IPS DF 19.7 (cell line): ENCODE results near the gene VWA8.
"Not testable (repeated sequence)": the region's sequence is repeated elsewhere in the genome, so short reads cannot be mapped to it uniquely, and the experiment has no call there.

Experiments
- DNase-seq: peaks from one replicate; pipeline ENCODE4 v3.0.0-alpha.2; 2013; ENCODE audit warnings: low read depth, low spot score

VWA8 gene

GRCh38 chr13:41851351-41851750, 109.6 kb downstream of the VWA8 start:
- DNase-seq, result no peak

GRCh38 chr13:41848435-41849255, 112.3 kb downstream of the VWA8 start:
- no peak for DNase-seq

- DNase-seq, result no peak
These were observed 113.7 kb downstream of the VWA8 start for GRCh38 chr13:41847216-41847615.

- DNase-seq, result no peak
These were observed 118.8 kb downstream of the VWA8 start for GRCh38 chr13:41842036-41842620.

GRCh38 chr13:41837629-41838028, 123.3 kb downstream of the VWA8 start:
- DNase-seq, result no peak

GRCh38 chr13:41835871-41836270, 125.0 kb downstream of the VWA8 start:
- no peak for DNase-seq

GRCh38 chr13:41834697-41835096, 126.2 kb downstream of the VWA8 start:
- not testable (repeated sequence) for DNase-seq

- DNase-seq, result no peak
These were observed 127.1 kb downstream of the VWA8 start for GRCh38 chr13:41833831-41834230.

GRCh38 chr13:41833201-41833600, 127.7 kb downstream of the VWA8 start:
- DNase-seq, result no peak

GRCh38 chr13:41827507-41828213, 133.2 kb downstream of the VWA8 start:
- DNase-seq, result no peak

GRCh38 chr13:41825691-41826090, 135.2 kb downstream of the VWA8 start:
- DNase-seq, result no peak

GRCh38 chr13:41823476-41823875, 137.4 kb downstream of the VWA8 start:
- DNase-seq, result no peak

GRCh38 chr13:41822560-41822959, 138.3 kb downstream of the VWA8 start:
- DNase-seq, result no peak

- DNase-seq, result no peak
These were observed 139.7 kb downstream of the VWA8 start for GRCh38 chr13:41821238-41821594.

- DNase-seq, result no peak
These were observed 140.2 kb downstream of the VWA8 start for GRCh38 chr13:41820581-41821237.

GRCh38 chr13:41816057-41816456, 144.9 kb downstream of the VWA8 start:
- DNase-seq, result no peak

GRCh38 chr13:41813426-41813825, 147.5 kb downstream of the VWA8 start:
- DNase-seq, result no peak

GRCh38 chr13:41812851-41813250, 148.1 kb downstream of the VWA8 start:
- no peak for DNase-seq

- no peak for DNase-seq
These were observed 148.7 kb downstream of the VWA8 start for GRCh38 chr13:41812237-41812636.

- no peak for DNase-seq
These were observed 149.3 kb downstream of the VWA8 start for GRCh38 chr13:41811588-41812021.

- no peak for DNase-seq
These were observed 150.9 kb downstream of the VWA8 start for GRCh38 chr13:41809962-41810361.

GRCh38 chr13:41803445-41803735, 157.5 kb downstream of the VWA8 start:
- not testable (repeated sequence) for DNase-seq
